Forelimb muscle (tissue), 1 donor: Measurements from ENCODE around the gene TMCO6. TPM values are rescaled to one million over a fixed set of nuclear protein-coding genes. Genes with fewer than 3 reads are reported as not detected.
"Not testable (repeated sequence)": the region's sequence is repeated elsewhere in the genome, so short reads cannot be mapped to it uniquely, and the experiment has no call there.

ENCODE experiments used
- DNase-seq: peaks from one replicate; pipeline ENCODE4 v3.0.0-alpha.2; 2013; ENCODE audit warnings: low read depth
- polyA plus RNA-seq: library from polyadenylated mRNA; unstranded; fragments of 120-200 nt; gene quantifications from one replicate; pipeline ENCODE4 v1.2.1, GENCODE V29; 2013; ENCODE audit not compliant: insufficient read length

The TMCO6 gene
- polyA plus RNA-seq, result 8.3 TPM

DNA sequence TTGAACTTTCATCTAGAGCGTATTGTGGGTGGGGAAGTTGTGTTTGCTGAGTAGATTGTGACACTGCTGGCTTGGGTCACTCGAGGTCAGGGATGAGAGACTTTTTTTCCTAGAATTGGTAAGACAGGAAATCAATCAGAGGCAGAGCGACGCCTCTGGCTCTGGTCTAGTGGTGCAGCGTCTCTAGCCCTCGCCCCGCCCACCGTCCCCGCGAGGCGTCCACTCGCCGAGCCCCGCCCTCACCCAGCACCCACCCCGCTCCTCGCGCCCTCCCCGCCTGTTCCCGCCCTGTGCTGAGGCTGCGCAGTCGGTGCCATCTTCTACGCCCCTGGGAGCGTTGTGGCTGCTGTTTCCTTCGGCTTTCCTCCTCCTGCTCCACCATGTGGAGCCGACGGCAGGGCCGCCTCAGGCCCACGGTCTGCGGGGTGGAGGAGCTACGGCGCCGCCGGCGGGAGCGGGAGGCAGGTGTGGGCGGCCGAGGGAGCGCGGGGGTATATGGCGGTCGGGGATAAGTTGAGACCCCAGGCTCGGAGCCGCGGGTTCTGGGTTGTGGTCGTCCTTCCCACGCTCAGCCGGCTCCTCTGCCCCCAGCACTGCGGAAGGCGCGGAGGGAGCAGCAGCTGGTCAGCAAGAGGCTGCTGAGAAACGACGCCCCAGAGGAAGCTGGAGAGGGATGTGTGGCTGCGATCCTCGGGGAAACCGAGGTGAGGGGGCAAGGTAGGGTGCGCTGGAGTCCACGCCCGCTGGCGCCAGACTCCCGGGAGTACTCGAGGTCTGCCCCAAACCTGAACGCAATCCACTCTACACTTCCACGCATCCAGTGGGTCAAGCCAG is at the start of gene TMCO6:
Gene TMCO6 (plus strand): TSS at position 304 of the 834 bp plus-strand sequence. CDS start 77 bp downstream, at position 381.
- DNase-seq, result peak; percentile 72

DNA sequence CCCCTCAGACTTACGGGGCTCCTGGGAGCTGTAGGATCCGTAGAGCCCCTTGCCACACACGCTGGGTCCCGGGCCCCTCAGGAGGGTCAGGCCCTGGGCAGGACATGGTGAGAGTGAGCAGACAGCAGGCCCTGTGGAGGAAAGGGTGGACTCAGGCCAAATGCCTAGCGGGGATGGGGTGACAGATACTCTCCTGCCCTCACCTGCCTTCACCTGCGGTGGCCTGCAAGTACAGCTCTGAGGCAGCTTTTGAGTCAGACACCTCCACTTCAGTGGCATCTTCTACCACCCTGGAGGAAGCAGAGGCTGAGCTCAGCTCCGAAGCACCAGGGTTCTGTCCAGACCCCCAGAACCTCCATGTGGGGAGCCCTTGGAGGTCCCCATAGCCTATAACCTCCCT is 48.4 kb upstream of the TMCO6 start:
- no peak for DNase-seq

DNA sequence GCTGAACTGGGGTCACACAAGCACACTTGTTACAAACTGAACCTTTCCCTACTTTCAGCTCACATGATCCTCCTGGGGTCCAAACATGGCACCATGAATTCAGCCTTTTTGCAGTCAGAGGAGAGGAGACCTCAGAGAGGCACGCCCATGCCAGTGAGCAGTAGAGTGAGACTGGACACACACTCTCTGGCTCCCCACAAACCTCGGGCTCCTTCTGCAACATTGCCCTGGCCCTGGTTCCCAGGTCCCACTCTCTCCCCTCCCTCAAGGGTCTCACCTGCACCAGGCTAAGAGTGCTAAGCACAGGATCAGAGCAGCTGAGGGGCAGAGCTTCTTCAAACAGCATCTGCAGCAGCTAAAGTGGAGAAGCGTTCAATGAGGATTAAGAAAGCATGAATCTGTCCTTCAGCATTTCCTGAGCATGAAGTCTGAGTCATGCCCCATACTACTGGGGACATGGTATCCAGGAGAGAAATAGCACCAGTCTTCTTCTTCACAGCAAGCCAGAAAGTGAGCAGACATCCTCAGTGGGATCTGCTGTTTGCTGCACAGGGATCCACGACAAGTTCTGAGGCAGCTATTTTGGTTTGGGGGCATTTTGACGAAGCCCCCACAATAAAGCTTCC is 47.4 kb upstream of the TMCO6 start:
- no peak for DNase-seq

DNA sequence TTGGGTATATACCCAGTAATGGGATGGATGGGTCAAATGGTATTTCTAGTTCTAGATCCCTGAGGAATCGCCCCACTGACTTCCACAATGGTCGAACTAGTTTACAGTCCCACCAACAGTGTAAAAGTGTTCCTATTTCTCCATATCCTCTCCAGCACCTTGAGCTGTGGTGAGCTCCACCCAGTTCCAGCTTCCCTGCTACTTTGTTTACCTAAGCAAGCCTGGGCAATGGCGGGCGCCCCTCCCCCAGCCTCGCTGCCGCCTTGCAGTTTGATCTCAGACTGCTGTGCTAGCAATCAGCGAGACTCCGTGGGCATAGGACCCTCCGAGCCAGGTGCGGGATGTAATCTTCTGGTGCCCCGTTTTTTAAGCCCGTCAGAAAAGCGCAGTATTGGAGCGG is 46.2 kb upstream of the TMCO6 start:
- DNase-seq, result not testable (repeated sequence)

DNA sequence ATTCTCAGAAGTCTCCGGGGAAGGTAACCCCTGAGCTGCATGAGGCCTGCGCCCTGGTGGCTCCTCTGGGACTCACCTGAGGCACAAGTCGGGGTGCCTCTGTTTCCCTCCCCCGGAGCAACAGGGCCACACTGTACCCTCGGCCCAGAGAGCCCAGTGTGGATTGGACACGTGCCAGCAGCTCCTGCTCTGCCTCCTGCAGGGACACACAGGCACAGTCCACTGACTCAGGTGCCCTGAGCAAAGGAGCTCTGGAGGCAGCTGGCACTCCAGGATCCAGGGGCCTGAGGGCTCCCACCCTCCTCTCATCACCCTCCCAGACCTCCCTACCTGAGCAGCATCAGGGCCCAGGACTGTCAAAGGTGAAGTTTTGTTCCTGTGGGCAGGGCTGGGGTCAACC is 45.1 kb upstream of the TMCO6 start:
- no peak for DNase-seq

DNA sequence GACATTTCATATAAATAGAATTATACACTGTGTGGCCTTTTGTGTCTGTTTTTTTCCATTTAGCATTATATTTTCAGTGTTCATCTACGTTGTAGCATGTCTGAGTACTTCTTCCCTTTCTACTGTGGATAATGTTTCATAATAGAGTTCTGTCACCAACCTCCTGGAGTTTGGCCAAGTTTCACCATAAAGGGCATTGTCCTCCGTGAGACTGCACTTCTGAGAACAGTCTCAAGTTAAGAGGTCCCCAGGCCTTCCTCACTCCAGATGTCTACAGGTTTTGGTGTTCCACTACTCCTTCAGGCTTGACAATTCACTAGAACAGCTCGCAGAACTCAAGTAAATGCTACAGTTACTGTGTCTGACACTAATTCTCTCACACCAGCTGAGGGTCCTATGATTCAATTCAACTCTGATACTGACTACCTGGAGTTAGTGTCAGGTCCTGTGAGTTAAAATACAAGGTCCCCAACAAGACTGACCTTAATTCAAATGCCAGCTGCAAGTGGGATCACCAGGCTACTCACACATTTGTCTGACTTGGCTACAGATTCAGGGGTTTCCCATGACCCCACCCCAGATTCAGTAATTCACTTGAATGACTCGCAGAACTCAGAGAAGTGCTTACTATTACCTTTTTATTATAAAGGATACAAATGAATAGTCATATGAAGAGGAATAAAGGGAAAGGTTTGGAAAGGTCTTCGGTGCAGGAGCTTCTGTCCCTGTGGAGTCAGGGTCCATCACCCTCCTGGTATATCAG is 43.5 kb upstream of the TMCO6 start:
- no peak for DNase-seq

DNA sequence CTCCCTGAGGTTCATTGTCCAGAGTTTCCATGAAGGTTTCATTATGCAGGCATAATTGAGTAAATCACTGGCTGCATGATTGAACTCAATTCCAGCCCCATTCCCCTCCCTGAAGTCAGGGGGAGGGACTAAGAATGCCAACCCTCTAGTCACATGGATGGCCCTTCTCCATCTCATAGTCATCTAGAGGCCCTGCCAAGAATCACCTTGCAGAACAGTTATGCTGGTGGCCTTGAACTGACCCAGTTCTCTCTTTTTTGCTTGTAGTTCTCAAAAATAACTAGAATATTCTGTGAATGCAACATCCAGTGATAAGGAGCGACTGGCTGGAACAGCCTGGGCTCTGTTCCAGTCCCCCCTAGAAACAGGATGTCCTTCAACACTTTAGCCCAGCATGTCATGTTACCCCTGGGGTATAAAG is 42.9 kb upstream of the TMCO6 start:
- no peak for DNase-seq

DNA sequence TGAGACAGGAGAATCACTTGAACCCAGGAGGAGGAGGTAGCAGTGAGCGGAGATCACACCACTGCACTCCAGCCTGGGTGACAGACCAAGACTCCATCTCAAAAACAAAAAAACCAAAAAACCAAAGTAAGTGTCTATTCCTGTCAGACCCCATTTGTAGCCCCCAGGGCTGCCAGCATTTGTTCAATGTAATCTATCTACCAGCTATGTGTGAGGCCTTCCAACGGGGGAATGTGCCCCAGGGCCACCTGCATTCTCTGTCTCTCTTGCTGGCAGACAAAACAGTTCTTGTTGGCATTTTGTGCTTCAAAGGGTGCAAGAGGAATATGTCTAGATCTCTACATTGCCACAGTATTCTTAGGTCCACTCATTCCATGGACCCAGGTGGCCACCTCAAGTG is 40.4 kb upstream of the TMCO6 start:
- no peak for DNase-seq

DNA sequence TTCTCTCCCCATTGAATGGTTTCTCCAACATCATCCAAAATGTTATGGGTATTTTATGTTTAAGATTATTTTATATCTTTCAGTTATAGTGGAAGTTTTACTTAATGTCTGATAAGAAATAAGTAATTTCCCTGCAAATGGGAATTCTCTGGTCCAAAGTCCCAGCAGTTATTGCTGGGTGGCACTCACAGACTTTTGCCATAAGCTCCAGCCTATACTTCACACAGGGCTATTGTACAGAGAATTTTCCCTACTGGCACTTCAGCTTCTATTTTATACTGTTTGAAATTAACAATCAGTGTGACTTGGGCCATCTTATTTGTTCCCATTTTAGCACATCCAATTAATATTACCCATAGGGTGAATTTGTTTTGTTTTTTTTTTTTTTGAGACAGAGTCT is 39.2 kb upstream of the TMCO6 start:
- no peak for DNase-seq

DNA sequence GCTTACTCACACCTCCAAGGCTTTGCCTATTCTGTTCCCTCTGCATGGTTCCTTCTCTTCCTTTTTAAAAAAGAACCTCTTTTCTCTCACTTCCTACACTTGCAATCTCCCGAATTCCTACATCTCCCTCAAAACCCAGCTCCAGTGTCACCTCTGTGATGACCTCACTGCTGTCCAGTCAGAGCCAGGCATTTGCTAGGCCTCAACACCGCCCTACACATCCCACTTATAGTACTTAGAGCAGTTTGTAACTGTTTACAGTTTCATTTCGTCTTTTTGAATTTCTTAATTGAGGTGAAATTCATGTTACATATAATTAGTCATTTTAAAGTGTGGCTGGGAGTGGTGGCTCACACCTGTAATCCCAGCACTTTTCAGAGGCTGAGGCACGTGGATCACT is 37.1 kb upstream of the TMCO6 start:
- DNase-seq, result no peak

DNA sequence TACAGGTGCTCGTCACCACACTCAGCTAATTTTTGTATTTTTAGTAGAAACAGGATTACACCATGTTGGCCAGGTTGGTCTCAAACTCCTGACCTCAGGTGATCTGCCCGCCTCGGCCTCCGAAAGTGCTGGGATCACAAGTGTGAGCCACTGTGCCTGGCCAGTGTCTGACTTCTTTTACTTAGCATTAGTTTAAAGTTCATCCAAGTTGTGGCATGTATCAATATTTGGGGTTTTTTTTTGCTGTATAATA is 35.9 kb upstream of the TMCO6 start:
- DNase-seq, result not testable (repeated sequence)

DNA sequence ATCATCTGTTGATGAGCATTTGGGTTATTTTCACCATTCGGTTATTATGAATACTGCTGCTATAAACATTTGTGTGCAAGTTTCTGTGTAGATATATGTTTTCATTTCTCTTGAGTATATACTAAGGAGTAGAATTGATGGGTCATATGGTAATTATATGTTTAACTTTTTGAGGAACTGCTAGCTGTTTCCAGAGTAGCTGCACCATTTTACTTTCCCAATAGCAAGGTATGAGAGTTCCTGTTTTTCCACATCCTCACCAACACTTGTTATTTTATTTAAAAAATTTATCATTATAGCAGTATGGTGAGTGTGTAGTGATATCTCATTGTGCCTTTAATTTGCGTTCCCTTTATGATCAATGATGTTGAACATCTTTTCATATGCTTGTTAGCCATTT is 35.5 kb upstream of the TMCO6 start:
- DNase-seq, result no peak

DNA sequence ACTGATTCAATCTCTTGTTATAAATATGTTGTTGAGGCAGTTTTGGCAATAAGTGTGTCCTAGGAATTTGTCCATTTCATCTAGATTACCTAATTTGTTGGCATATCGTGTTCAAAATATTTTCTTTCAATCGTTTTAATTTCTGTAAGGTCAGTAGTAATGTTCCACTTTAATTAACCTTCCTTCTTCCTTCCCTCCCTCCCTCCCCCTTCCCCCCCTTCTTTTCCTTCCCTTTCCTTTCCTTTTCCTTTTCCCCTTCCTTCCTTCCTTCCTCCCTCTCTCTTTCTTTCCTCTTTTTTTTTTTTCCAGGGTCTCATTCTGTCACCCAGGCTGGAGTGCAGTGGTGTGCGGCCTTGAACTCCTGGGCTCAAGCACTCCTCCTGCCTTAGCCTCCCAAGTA is 33.4 kb upstream of the TMCO6 start:
- no peak for DNase-seq

DNA sequence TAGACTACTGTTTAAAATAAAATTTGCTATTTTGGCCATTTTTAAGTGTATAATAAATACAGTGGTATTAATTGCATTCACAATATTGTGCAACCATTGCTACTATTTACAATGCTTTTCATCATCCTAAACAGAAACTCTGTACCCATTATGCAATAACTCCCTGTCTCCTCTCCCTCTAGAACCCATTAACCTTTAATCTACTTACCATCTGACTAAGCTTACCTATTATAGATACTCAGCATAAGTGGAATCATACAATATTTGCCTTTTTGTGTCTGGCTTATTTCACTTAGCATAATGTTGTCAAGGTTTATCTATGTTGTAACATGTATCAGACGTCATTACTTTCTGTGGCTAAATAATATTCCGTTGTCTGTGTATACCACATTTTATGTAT is 32.2 kb upstream of the TMCO6 start:
- no peak for DNase-seq

DNA sequence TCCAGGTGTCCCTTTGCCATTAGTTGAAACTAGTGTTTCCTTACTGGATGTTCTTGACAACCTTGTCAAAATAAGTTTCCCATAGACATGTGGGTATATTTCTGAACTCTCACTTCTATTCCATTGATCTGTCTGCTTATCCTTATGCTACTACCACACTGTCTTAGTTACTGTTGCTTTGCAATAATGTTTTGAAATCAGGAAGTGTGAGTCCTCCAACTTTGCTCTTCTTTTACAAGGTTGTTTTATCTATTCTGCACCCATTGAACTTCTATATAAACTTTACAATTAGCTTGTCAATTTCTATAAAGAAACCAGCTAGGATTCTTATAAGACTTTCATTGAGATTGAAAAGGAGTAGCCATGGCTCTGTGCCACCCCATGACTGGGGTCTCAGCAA is 30.5 kb upstream of the TMCO6 start:
- DNase-seq, result no peak

DNA sequence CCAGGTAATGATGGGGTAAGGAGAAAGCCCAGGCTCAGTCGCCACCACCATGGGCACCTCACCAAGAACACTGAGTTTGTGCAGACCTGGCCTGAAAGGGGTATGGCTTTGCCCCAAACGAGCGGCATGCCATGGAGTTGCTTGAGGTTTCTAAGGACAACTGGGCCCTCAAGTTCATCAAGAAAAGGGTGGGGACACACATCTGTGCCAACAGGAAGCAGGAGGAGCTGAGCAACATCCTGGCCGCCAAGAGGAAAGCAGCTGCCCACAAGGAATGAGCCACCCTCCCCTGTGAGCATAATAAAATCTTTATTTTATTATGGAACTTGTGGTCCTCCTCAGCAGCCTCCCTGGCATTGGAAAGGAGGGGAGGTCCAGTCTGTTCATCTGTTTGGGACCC is 30.1 kb upstream of the TMCO6 start:
- no peak for DNase-seq

DNA sequence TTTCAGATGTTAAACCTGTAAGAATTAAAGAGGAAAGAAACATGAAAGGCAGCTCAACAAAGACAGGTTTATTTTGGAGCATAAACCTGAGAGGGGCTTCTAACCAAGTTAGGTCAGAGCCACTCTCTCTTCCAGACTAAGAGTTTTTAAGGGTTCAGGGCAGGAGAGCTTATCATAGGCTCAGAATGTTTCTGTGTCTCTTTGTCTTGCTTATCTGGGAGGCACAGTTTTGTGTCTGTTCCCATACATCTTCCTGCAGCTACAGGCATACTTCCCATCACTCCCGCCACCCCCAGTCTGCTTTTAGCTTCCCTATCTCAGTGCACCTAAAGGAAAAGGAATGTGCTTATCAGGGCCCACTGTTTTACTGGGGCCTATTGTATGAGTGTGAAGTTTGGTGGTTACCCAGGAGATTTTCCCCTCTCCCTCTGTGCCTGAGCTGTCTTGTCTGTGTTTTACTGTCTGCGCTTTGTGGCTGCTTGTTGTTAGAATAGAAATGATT is 28.2 kb upstream of the TMCO6 start:
- no peak for DNase-seq

DNA sequence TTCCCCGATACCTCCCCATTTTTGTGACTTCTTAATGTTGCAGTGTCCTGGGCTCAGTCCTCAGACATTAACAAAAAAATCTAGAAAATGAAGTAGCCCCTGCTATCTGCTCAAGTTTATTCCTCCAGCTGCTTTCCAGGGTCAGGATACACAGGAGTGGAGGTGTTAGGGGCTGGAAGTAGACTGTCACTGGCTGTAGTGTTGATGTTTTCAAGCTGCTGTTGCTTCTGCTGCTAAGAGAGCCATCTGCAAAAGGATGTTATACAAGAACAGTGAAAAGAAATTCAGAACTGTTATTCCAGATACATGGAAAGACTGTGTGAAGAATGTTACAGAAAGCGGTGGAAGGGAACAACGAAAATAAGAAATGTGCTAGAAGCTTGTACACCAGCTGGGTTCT is 16.9 kb upstream of the TMCO6 start:
- no peak for DNase-seq

DNA sequence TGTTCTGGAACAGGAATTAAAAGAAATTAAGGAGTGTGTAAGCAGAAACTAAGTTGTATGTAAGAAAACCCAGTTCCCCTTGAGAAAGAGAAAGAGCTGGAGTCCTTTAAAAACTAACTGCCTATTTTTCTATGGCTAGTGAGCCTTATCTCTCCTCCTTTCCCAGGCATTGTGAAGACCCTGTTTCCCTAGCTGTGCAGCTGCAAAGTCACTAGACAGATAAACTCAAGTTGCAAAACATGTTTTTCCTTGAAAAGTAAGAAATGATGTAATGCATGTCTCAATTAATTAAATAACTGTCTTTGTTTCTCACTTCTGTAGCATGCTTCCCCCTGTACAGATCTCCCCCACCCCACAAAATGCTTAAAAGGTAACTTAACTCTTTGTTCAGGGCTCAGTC is 16.2 kb upstream of the TMCO6 start:
- DNase-seq, result not testable (repeated sequence)

DNA sequence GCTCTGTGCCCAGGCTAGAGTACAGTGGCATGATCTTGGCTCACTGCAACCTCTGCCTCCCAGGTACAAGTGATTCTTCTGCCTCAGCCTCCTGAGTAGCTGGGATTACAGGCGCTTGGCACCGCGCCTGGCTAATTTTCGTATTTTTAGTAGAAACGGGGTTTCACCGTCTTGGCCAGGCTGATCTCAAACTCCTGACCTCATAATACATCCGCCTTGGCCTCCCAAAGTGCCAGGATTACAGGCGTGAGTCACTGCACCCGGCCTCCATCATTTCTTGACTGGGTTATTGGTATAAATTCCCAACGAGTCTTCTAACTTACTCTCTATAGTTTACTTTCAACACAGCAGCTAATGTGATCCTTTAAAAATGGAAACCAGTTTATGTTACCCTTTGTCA is 14.4 kb upstream of the TMCO6 start:
- not testable (repeated sequence) for DNase-seq

DNA sequence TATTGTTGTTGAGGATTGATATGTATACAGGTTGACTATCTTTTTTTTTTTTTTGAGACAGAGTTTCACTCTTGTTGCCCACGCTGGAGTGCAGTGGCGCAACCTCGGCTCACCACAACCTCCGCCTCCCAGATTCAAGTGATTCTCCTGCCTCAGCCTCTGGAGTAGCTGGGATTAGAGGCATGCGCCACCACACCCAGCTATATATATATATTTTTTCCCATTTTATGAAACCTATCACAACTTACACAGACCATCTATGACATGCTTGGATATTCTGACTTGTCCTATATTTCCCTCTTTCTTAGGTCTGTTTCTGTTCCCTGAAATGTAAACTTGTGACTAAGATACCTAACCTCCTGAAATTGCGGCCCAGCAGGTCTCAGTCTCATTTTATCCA is 11.3 kb upstream of the TMCO6 start:
- DNase-seq, result no peak

DNA sequence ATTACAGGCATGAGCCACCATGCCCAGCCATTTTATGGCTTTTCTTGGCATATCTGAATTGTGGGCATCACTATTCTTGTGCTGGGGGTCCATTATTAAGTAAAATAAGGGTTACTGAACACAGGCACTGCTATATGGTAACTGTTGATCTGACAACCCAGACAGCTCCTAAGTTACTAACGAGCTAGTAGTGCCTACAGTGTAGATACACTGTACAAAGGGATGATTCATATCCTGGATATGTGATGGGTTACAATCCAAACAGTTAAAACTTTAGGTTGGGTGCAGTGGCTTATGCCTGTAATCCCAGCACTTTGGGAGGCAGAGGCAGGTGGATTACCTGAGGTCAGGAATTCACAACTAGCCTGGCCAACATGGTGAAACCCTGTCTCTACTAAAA is 10.5 kb upstream of the TMCO6 start:
- DNase-seq, result no peak
